ENCODE results near the gene EFCAB11.

DNA sequence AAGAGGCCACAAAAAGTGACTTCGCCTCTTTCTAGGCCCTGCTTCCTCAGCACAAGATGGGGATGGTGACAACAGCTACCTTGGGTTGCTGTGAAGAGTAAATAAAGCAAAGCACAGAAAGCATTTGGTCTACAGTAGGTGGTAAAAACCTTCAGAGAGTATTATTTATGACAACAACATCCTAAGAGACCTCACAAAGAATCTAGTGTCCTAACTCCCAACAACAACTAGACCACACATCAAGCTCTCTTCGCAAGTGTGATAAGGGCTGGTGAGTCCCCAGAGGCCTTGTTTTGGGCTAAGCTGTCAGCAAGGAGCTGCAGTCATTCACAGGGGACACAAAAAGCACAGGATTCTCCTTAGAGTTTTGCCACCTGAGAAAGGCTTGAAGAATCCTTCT is 84.9 kb downstream of the EFCAB11 start:
- TF ChIP-seq, protein P1, sequence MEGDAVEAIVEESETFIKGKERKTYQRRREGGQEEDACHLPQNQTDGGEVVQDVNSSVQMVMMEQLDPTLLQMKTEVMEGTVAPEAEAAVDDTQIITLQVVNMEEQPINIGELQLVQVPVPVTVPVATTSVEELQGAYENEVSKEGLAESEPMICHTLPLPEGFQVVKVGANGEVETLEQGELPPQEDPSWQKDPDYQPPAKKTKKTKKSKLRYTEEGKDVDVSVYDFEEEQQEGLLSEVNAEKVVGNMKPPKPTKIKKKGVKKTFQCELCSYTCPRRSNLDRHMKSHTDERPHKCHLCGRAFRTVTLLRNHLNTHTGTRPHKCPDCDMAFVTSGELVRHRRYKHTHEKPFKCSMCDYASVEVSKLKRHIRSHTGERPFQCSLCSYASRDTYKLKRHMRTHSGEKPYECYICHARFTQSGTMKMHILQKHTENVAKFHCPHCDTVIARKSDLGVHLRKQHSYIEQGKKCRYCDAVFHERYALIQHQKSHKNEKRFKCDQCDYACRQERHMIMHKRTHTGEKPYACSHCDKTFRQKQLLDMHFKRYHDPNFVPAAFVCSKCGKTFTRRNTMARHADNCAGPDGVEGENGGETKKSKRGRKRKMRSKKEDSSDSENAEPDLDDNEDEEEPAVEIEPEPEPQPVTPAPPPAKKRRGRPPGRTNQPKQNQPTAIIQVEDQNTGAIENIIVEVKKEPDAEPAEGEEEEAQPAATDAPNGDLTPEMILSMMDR (IDR thresholded peaks at IDR 0.05): no peak
- no peak for TF ChIP-seq EP300 (IDR thresholded peaks at IDR 0.05)
- TF ChIP-seq POLR2A (IDR thresholded peaks at IDR 0.05): no peak
- TF ChIP-seq POLR2AphosphoS5 (IDR thresholded peaks at IDR 0.05): no peak

Measured in gastroesophageal sphincter (tissue), 3 donors.